ENCODE results near the gene GRID1.

The GRID1 gene

GRCh38 chr10:86353506-86354485 is 12.8 kb downstream of the GRID1 start:
- no peak for DNase-seq

- no peak for DNase-seq
Observed at GRCh38 chr10:86350897-86351296, 15.7 kb downstream of the GRID1 start.

GRCh38 chr10:86349940-86350630 is 16.5 kb downstream of the GRID1 start:
- DNase-seq = no peak

GRCh38 chr10:86349474-86349873 is 17.1 kb downstream of the GRID1 start:
- no peak for DNase-seq

- DNase-seq = peak; percentile 22 to 35
Observed at GRCh38 chr10:86348321-86349210, 18.0 kb downstream of the GRID1 start.

DNA sequence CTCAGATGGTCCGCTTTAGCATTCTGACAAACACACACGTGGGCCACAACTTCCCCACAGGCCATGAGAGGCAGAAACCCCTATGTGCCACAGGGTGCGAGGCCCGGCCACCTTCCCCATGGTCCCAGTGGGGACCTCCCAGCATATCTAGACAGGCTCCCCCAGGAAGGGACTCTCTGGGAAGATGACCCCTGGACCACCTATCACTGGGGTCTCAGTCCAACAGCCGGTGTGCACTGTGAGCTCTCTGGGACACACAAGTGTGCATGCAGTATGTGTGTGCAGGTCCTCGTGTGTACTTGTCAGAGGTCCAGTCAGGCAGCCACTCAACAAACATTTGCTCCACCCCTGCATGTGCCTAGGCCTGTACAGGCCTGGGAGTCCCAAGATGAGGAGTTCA is 18.7 kb downstream of the GRID1 start:
- no peak for DNase-seq

DNA sequence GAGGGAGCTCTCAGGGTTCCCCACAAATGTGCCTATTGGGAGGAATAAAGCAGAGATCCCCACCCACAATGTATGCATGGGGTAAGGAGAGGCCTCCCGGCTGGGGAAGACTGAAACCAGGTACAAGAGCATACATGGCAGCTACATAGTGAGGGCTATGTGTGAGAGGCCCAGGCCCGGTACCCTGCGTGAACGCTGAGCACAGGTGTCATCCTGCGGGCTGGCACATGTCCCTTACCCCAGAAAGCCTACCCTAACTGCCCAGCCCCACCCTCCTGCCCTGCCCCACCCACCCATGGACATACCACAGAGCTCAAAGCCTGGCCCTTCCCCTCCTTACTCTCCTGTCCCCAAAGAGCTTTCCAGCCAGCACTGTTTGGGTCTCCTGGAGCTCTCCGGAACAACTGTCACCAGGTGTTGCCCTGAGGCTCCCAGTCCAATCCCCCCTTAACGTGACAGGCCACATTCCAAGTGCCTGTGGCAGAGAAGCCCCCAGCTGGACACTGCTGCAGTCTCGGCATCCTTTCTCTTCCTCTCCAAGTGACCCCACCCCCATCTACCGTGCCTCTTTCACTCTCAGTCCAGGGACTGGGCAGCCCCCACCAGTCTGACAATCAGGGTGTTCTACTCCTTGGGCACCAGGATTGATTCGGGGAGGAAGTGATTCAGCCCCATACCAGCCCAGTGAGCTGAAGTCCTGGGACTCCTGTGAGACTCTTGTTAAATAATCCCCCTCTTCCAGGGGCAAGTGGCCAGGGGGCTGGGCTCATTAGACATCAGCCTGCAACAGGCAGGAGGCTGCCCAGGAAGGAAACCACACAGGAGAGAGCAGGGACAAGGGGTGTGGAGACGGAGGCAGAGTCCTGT is 19.6 kb downstream of the GRID1 start:
- no peak for DNase-seq

GRCh38 chr10:86345859-86346798 is 20.5 kb downstream of the GRID1 start:
- DNase-seq = no peak

DNA sequence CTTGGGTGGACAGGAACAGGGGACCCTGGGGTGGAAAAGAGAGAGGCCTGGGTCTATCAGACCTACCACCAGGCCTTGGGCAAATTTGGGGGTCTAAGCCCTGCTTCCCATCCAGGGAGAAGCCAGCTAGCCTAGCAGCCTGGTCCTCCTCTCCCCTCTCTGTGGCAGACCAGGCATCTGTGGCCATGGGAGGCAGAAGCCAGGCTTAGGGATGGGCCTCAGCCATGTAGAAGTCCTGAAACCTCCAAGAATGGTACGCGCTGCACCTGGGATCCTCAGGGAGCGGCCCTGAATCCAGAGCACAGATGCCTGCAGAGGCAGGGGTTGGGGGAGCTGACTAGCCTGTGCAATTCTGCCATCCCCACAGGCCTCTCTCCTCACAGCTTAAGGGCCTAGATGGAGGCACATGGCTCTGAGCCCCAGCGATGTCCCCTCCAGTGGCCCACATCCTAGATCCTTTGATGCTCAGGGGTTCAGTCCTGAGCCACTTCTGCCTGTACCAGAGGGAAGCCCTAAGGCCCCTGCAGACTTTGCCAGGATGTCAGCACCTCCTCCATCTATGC is 21.2 kb downstream of the GRID1 start:
- DNase-seq = no peak

DNA sequence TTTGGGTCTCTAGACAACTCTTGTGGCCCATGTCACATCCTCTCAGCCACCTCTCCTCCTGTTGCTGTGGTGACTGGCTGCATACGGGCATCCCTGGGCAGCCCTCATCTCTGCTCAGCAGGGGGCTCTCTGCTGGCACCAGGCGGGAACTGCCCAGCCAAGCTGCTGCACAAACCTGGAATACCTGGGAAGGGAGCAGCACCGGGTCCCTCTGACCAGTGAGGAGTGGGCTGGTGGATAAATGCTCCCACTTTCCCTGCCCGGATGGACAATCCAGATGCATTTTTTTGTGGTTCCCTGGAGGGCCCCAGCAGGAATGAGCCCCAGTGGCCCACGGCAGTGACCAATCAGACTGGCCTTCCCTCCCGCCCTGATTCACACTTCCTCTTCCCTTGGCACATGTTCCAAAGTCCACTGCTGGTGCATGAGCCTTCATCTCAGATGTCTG is 21.9 kb downstream of the GRID1 start:
- DNase-seq = no peak

- no peak for DNase-seq
Observed at GRCh38 chr10:86344281-86344680, 22.3 kb downstream of the GRID1 start.

DNA sequence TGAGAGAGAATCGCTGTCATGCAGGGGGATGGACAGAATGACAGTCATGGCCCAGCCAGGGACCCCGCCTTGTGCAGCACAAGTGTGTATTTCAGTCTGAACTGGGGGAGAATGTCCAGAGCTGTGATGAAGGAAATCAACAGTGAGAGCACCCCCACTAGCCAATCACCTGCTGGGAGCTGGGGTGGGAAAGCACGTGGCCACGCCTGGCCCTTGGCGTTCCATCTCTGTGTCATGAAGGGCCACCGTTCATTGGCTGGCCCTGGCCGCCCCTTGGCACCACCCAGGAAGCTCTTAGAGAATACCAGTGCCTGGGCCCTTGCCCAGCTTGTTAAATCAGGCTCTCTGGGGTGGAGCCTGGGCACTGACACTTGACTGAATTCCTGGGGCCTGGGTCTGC is 22.8 kb downstream of the GRID1 start:
- no peak for DNase-seq

GRCh38 chr10:86342111-86342863 is 24.3 kb downstream of the GRID1 start:
- no peak for DNase-seq

- DNase-seq = no peak
Observed at GRCh38 chr10:86341361-86341811, 25.2 kb downstream of the GRID1 start.

GRCh38 chr10:86340991-86341260 is 25.7 kb downstream of the GRID1 start:
- no peak for DNase-seq

- no peak for DNase-seq
Observed at GRCh38 chr10:86340176-86340990, 26.2 kb downstream of the GRID1 start.

DNA sequence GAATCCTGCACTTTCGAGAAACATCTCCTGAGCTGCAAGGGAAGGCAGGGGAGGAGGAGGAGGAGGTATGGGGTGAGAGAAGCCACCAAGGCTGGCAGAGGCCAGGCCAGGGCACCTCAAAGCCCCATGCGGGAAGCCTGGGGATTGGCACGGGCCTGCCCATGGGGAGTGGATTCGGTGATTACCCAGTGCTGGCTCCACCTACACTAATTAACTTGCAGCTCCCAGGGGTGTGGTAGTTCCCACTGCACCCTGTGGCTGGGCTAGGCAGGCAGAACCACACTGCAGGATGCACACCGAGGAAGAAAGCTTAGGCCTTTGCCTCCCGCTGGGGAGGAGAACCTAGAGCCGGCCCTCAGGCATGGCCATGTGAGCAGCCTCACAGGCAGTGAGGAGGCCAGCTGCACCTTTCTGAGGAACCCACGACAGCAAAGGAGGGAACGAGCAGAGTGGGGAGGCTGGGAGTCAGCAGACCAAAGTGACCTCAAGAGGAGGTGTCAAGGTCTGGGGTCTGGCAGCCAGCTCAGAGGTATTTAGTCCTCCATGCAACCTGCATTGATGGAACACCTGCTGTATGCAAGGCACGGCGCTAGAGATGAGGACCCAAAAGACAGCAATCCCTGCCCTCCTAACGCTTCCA is 27.2 kb downstream of the GRID1 start:
- no peak for DNase-seq

DNA sequence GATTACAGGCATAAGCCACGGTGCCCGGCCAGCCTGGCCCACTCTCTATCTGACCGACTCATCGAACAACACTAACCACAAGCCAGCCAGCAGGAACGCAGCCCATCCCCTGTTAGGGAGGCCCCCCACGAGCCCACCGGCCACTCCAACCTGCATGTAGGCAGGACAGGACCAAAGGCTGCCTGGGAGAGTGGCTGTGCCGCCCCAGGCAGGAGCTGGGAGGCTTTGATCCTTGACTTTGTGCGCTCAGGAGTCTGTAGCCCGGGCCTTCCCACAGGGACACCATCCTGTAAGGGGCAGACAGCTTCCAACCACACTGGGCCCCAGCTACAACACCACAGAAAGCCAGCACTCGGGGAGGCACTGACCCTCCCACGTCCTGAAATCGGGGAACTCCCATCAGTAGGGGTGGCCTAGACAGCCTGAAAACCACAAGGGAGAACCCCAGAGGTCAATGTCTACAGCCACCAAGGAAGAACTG is 29.4 kb downstream of the GRID1 start:
- DNase-seq = no peak
